Lung (tissue), 16 donors: ENCODE results near the gene SLC3A2. TPM values are rescaled to one million over a fixed set of nuclear protein-coding genes. Genes with fewer than 3 reads are reported as not detected.

Source experiments
- ATAC-seq: fragments of 200-7000 bp; cut with Tn5 transposase; one replicate; pipeline ENCODE4 v1.9.1; 2020; ENCODE audit warnings: moderate number of reproducible peaks; ENCODE audit not compliant: insufficient read depth, low FRiP score
- DNase-seq, 3 donors: peaks; one replicate each; pipeline ENCODE4 v3.0.0-alpha.2; 2013 to 2017
- H3K27ac ChIP-seq, 2 donors: one replicate each; pipeline ENCODE4 v1.5.1; 2013; ENCODE audit warnings: mild to moderate bottlenecking in 2 of 2, moderate library complexity in 2 of 2, control low read depth in 1 of 2, inconsistent platforms in 1 of 2, low read depth in 1 of 2, low read length in 1 of 2
- H3K27me3 ChIP-seq, 3 donors: one replicate each; pipeline ENCODE4 v1.5.1; 2013; ENCODE audit warnings: low read length in 2 of 3; ENCODE audit not compliant: control insufficient read depth in 3 of 3, insufficient read depth in 3 of 3
- H3K36me3 ChIP-seq, 4 donors: one replicate each; pipeline ENCODE4 v1.5.1; 2013; ENCODE audit warnings: low read length in 4 of 4, mild to moderate bottlenecking in 1 of 4, moderate library complexity in 1 of 4; ENCODE audit not compliant: control insufficient read depth in 4 of 4, insufficient read depth in 4 of 4
- H3K4me1 ChIP-seq, 5 donors: one replicate each; pipeline ENCODE4 v1.5.1; 2013; ENCODE audit warnings: low read length in 5 of 5, mild to moderate bottlenecking in 2 of 5, moderate library complexity in 1 of 5; ENCODE audit not compliant: control insufficient read depth in 5 of 5, insufficient read depth in 5 of 5
- H3K4me3 ChIP-seq: one replicate; pipeline ENCODE4 v1.5.1; 2013; ENCODE audit warnings: mild to moderate bottlenecking, control low read depth, moderate library complexity
- H3K9ac ChIP-seq, 2 donors: one replicate each; pipeline ENCODE4 v1.5.1; 2013; ENCODE audit warnings: low read length in 2 of 2, control low read depth in 1 of 2; ENCODE audit not compliant: insufficient read depth in 1 of 2
- H3K9me3 ChIP-seq, 4 donors: one replicate each; pipeline ENCODE4 v1.5.1; 2013; ENCODE audit warnings: low read length in 3 of 4, mild to moderate bottlenecking in 1 of 4, moderate library complexity in 1 of 4; ENCODE audit not compliant: control insufficient read depth in 4 of 4, insufficient read depth in 3 of 4
- CTCF ChIP-seq: IDR thresholded peaks from 2 replicates; pipeline ENCODE4 v1.5.1; 2012; ENCODE audit warnings: mild to moderate bottlenecking; ENCODE audit errors: control extremely low read depth, extremely low read depth
- WGBS, 2 donors: extraction: QIAGEN DNeasy Blood & Tissue Kit; methylation state at CpG; one replicate each; pipeline ENCODE4 v1.1.7; 2013; 5-methylcytosine and 5-hydroxymethylcytosine counted together
- long read RNA-seq, 5 donors: transcript quantifications; one replicate each; lab custom pipeline, GENCODE V29; 2026
- polyA plus RNA-seq, 2 donors: library from polyadenylated mRNA; stranded (reverse); fragments of 200-250 nt; gene quantifications; one replicate each; pipeline ENCODE4 v1.2.1, GENCODE V29; 2013
- total RNA-seq, 2 donors: library from RNA; depleted of rRNA in 1 of 2; stranded (reverse); fragments of >200 nt in 1 of 2; gene quantifications; one replicate each; pipeline ENCODE4 v1.2.1, GENCODE V29; 2014 to 2021
- donor health status: control.
- donor health status: control.
- donor health status: Bipolar disorder and iron deficiency.
- donor health status: healthy.
- donor health status: DM: yes; HTN: yes; CAD: no.

The SLC3A2 gene
- total RNA-seq (100 to 1,000 TPM; 151 to 249 TPM), polyA plus RNA-seq (100 to 1,000 TPM; 173 to 265 TPM)
- long read RNA-seq, donor 1, transcript SLC3A2-208 (8 exons, 1,486 nt): minor isoform, 5 of 72 reads
- long read RNA-seq, donor 1, transcript SLC3A2-201 (9 exons, 1,904 nt): major isoform, 34 of 72 reads
- long read RNA-seq, donor 1, partial matches to known transcripts: 27 of 72 reads
- long read RNA-seq, donor 1, other reads (novel, unspliced or antisense): 0 of 72 reads
- long read RNA-seq, donor 2, transcript SLC3A2-201 (9 exons, 1,904 nt): major isoform, 12 of 16 reads
- long read RNA-seq, donor 2, partial matches to known transcripts: 0 of 16 reads
- long read RNA-seq, donor 2, other reads (novel, unspliced or antisense): 0 of 16 reads
- long read RNA-seq, donor 3, transcript SLC3A2-201 (9 exons, 1,904 nt): major isoform, 13 of 17 reads
- long read RNA-seq, donor 3, partial matches to known transcripts: 0 of 17 reads
- long read RNA-seq, donor 3, other reads (novel, unspliced or antisense): 0 of 17 reads
- long read RNA-seq, donor 4, transcript SLC3A2-201 (9 exons, 1,904 nt): major isoform, 11 of 26 reads
- long read RNA-seq, donor 4, partial matches to known transcripts: 9 of 26 reads
- long read RNA-seq, donor 4, other reads (novel, unspliced or antisense): 0 of 26 reads
- long read RNA-seq, donor 5, transcript SLC3A2-201 (9 exons, 1,904 nt): major isoform, 27 of 47 reads
- long read RNA-seq, donor 5, partial matches to known transcripts: 6 of 47 reads
- long read RNA-seq, donor 5, other reads (novel, unspliced or antisense): 0 of 47 reads

DNA sequence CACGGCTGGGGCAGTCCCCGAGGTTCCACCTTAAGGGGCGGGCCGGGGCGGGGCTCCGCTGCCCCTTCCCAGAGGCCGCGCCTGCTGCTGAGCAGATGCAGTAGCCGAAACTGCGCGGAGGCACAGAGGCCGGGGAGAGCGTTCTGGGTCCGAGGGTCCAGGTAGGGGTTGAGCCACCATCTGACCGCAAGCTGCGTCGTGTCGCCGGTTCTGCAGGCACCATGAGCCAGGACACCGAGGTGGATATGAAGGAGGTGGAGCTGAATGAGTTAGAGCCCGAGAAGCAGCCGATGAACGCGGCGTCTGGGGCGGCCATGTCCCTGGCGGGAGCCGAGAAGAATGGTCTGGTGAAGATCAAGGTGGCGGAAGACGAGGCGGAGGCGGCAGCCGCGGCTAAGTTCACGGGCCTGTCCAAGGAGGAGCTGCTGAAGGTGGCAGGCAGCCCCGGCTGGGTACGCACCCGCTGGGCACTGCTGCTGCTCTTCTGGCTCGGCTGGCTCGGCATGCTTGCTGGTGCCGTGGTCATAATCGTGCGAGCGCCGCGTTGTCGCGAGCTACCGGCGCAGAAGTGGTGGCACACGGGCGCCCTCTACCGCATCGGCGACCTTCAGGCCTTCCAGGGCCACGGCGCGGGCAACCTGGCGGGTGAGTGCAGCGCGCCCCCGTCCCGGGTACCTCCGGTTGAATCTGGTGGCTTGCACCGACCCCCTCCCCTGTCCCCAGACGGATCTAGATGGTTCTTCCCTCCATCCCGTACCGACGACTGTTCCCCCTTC is at the start of gene SLC3A2:
Gene SLC3A2, plus strand, starts transcription at position 94 of the 776 bp plus-strand sequence. Its CDS starts 128 bp downstream, at position 222.
- ATAC-seq (peak; percentile 91), DNase-seq (peak; percentile 89 to 93 (median 92))
- peaks cover 20 to 34% (median 29%) of the 10 kb centered on the region in 4 donors for H3K36me3 ChIP-seq
- H3K27ac ChIP-seq: peak within 1 kb of the TSS; percentile 96 to 97
- H3K27me3 ChIP-seq: no peaks in the 10 kb centered on the region
- H3K9ac ChIP-seq: peak within 1 kb of the TSS; percentile 98
- 0% methylated on average over 62 to 69 of the region's 69 CpGs for WGBS, 2 donors
- peak within 1 kb of the TSS; percentile 90 for H3K4me3 ChIP-seq
- H3K9me3 ChIP-seq: no peaks in the 10 kb centered on the region
- TF ChIP-seq CTCF: peak; percentile 63
- H3K4me1 ChIP-seq: peaks cover 12 to 35% (median 20%) of the 10 kb centered on the region in 5 donors

- Histone ChIP-seq H3K27ac (peak overlapping the region; percentile 89 to 92), H3K36me3 (peaks cover 13 to 29% (median 28%) of the 10 kb centered on the region in 4 donors), H3K4me3 (peak overlapping the region; percentile 82), H3K4me1 (peaks cover 0 to 16% (median 13%) of the 10 kb centered on the region in 5 donors), H3K9me3 (no peaks in the 10 kb centered on the region), H3K27me3 (no peaks in the 10 kb centered on the region), H3K9ac (peak overlapping the region; percentile 85 to 91)
- WGBS, 2 donors: 0 to 1% methylated on average over 33 of the region's 33 CpGs
- DNase-seq: peak in 1 of 3 donors; percentile 79
- no peak for TF ChIP-seq CTCF
- no peak for ATAC-seq
Measured at GRCh38 chr11:62830904-62831519, 49.7 kb upstream of the SLC3A2 start.

DNA sequence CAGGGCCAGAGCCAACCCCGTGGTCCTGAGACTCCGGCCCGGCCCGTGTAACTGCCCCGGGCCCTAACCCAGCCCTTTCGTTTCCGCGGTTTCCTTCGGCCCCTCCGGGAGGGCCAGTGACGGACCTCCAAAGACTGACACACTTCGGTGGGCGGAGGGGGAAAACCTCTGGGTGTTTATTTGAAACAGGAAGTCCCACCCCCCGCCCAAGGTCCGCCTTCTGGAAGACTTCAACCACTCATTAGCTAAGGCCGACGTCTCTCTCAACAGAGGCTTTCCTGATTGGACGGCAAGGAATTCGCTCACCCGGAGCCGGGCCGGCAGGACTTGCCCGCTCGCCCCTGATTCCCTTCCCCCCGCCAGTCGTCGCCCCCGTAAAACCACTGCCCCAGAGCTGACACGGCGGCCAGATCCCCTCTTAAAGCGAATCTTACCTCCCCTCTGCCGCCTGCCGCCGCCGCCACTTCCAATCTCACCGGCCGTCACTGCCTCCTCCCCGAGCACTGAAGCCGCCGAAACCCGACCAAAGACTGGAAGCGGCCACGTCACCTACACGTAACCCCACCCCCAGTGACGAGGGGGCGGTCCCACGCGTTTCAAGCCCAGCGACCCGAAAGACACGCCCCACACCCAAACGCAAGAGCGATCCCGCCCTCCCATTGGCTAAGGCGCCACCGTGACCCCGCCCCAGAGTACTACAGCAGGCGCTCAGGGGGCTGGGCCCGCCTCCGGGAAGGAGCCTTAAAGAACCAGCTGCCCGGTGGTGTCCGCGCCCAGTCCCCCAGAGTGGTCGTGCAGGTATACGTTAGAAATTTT is 49.0 kb upstream of the SLC3A2 start, which contains the start of gene STX5:
Gene STX5, minus strand, starts transcription at position 532 of the 816 bp plus-strand sequence. CDS start 808 bp downstream, outside the sequence.
- no peak for TF ChIP-seq CTCF

More for the DNA sequence above, 49.0 kb upstream of the SLC3A2 start, which contains the start of gene STX5:
- H3K9ac ChIP-seq: peak within 1 kb of the TSS; percentile 85 to 91
- peak within 1 kb of the TSS; percentile 82 for H3K4me3 ChIP-seq
- peak; percentile 99 to 100 (median 100) for DNase-seq
- H3K4me1 ChIP-seq: peaks cover 0 to 16% (median 13%) of the 10 kb centered on the region in 5 donors
- H3K9me3 ChIP-seq: no peaks in the 10 kb centered on the region
- H3K27me3 ChIP-seq: no peaks in the 10 kb centered on the region
- H3K27ac ChIP-seq: peak within 1 kb of the TSS; percentile 96 to 99
- 0 to 1% methylated on average over 65 of the region's 65 CpGs for WGBS, 2 donors
- ATAC-seq: peak; percentile 99
- peaks cover 13 to 34% (median 27%) of the 10 kb centered on the region in 4 donors for H3K36me3 ChIP-seq
